ENCODE measurements around the gene ALDH3B1.
"Not testable (repeated sequence)": the region's sequence is repeated elsewhere in the genome, so short reads cannot be mapped to it uniquely, and the experiment has no call there.

GRCh38 chr11:67985302-67985701, 24.8 kb upstream of the ALDH3B1 start:
- not testable (repeated sequence) for TF ChIP-seq CTCF (IDR thresholded peaks at IDR 0.05; ENCODE audit: low read depth, low read length); POLR2A (IDR thresholded peaks at IDR 0.05; ENCODE audit: extremely low read depth, insufficient read length)
